Measurements from ENCODE around the gene LINGO1.

Gene LINGO1

DNA sequence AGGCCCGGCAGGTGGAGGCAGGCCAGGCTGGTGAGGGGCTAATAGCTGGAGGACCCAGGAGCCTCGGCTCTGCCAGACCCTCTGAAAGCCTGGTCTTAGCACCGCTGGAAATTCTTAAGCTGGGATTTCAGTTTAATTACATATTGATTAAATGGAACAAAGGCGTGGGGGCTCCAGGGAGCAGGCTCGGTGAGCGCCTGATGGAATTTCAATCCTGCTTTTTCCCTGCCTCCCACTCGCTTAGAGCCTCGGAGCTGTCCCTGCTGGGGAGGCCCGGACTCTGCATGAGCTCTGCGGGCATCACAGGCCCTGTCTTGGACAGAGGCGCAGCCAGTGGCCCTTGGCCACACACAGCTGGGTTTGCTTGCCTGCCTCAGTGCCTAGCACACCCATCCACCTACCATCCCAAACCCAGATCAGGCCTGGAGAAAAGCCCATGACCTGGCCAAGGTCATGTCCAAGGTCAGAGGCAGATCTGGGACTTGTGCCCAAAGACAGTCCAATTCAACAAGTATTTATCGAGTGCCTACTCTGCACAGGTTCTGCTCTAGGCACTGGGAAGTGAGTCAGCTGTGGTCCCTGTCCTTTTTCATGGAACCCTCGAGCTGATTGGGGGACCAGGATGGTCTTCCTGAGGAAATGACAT lies 40.6 kb downstream of the LINGO1 start:
- no peak for DNase-seq

DNA sequence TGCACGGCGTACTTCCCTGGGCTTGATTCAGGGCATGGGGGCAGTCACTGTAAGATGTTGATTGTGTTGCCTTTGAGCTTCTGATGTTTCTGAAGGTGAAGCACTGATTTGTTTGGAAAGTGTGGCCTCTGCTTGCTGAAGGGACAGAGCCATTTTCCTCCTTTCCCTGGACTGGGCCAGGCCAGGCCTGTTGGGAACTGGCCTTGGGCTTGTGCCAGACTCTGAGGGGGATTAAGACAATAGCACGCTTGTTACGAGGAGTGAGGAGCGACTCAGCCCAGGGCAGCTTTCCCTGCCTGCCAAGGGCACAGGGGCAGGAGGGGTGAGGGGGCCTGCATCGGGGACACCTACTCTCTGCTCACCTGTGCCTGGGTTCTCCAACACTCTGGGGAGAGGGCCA lies 42.9 kb downstream of the LINGO1 start:
- no peak for DNase-seq

DNA sequence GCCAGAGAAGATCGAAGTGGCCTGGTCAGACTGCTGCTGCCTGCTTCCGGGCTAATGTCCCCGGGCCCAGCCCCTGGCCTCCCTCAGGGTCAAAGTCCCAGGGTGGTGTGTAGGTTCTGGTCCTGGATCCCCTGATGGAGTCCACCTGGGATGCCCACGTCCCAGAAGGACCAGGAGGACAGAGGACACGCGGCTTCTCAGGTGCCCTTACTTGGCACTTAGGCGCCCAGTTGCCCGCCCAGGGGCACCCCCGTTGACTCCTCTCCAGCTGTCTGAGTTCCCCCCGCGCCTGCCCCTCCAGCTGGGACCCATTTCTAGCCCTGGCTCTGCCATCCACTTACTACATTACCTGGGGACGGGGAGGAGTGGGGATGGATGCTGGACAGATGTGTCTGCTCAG lies 44.6 kb downstream of the LINGO1 start:
- no peak for DNase-seq

DNA sequence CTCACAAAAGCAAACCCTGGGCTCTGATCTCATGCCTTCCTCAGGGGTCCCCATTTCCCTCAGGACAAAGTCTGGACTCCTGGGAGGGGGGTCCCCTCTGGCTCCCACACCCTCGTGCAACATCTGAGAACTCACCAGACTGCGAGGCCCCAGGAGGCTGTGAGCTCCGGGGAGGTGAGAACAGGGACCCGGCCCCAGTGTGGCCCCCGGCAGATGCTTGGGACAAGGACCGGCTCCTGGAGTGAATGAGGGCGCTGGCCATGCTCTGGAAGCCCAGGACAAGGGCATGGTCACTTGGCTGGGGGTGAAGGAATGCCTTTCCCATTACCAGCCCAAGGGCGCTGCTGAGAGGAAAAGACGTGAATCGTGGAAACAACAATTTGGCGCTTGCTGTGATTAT lies 48.0 kb downstream of the LINGO1 start:
- DNase-seq, result no peak

DNA sequence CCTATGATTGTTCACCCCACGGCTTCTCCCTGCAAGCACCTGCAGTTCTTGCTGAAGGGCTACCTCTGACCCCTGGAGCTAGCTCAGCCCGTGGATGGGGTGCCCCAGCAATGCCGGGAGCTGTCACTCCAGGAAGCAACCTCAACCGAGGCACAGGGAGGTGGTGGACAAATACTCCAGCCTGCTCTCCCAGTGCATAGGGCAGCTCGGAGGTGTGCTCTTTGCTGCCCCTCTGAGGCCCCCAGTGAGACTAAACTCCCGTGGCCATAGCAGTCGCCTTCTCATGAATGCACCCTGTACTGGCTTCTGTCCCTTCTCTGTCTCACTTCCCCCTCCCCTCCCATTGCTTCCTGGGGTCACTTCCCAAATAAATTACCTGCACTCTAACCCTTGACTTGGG lies 48.5 kb downstream of the LINGO1 start:
- DNase-seq, result no peak

DNA sequence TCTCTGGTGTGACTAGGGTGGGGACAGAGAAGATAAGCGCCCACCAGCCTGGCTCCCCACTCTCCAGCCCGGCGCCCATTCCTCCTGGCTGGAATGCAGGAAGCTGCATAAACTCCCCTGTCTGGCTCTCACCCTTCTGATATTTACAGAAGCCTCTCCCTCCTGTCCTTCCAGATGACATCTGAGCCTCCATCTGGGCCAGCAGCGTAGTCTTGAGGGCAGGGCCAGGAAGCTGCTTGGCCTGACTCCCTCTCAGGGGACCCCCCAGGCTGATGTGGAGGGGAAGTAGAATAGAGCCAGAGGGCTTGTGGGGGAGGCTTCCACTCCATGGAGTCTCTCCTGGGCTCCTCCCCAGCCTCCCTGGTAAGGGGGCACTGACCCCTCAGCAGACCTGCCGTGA lies 49.9 kb downstream of the LINGO1 start:
- DNase-seq, result no peak

DNA sequence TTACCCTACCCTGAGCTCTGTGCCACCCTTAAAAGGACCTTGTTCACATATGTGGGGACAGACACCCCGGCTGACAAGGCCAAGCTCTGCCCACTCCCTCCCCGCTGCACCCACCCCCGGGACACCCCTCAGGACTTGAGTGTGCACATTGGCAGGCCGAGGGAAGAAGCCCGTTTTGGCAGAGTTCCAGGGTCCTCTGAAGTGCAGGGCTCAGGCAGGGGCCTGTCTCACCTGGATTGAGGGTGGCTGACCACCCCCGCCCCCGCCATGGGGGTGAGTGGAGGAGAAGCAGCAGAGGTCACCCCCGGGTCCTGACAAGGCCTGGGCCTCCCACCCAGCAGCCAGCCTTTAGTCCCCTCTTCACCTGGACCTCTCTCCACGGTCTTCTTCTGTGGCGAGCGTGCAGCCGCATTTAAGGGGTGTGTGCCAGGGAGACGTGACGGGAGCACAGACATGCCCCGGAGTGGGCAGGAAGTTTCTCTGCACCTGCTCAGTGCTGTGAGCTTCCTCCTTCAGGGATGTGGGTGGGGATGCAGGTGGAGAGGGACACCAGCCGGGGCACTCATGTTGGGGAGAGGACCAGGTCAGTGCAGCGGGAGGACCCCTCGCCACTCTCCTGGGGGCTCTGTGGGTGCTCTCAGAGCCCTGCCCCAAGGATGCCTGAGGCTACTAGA lies 50.7 kb downstream of the LINGO1 start:
- DNase-seq, result no peak

DNA sequence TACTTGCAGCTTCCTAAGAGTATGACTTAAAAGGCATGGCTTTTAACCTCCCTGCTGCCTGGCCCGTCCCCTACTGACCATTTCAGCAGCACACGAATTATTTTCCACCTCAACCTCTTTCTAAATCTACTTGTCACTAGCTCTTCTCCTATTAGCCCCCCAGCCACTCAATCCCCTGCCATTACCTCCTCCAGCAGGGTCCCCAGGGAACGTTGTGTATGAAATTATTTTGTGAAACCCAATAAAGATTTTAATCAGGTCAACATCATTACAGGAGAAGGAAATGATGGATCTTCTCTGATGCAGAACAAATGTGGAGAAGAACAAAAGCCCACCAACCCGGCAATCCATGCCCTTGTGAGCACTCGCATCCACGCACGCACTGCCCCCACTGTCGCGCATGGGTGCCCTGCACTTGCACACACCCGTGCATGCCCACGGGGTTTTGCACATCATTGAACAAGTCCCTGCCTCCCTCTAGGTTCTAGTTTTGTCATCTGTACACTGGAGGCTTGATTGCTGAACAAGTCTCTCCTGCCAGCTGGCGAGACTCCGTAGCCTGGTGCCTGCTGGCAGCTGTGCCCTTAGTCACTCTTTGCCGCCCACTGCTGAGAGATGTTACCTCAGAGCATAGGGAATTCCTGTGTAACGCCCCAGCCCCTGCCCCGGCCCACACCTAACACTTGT lies 51.6 kb downstream of the LINGO1 start:
- DNase-seq, result no peak

DNA sequence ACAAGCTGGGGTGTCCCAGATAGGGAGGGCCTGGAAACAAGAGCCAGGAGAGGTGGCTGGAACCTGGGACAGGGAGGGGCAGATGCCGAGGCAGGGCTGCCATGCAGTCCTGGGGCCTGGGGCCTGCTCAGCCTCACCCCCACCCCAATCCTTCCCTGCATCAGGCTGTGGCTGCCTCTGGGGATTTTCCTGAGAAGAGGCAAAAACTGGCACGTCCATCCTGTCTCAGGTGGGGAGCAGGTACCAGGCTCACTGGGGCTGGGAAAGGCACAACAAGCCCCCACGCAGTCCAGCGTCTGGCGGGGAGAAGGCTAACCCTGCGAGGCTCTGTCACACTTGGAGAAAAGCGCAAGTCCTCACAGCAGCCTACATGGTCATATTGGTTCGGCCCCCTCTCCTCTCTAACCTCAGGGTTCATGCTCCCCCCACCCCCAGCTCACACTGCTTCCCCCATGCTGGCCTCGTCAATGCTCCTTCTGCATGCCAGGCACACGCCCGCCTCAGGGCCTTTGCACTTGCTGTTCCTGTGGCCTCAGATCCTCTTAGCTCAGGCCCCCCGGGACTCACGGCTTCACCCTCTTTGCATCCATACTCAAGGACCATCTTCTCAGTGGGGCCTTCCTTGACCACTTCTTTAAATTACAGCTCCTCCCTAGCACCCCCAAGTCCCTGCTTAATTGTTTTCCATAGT lies 53.1 kb downstream of the LINGO1 start:
- no peak for DNase-seq

DNA sequence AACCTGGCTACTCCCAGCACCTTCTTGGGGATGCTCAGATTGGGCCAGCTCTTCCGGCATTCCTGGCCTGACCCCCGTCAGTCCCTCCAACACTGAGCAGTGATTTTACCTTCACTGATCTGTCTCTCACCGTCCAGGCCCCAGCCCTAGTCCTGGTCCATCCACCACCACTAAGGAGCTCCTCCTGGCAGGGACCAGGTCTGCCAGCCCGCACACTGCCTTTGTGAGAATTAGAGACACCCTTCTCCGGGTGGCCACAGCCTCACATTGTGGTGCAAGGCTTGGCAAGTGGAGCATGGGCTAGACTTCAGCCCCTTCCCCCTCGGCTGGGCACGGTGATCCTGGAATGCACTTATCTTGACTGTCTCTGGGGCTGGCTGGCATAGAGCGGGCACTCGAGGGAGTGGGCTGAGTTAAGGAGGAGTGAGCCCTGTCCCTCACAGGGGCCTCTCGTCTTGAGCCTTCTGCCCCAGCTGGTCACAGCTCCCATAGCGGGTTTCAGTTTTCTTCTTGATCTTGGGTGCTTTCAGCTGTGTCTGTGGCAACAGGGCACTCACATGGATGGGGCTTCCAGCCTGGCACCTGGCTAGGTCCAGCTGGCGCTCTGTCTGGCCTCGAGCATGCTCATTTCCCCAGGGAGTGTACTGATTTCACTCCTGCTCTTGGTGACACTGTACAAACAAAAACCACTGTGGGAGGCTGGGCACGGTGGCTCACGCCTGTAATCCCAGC lies 53.9 kb downstream of the LINGO1 start:
- no peak for DNase-seq

DNA sequence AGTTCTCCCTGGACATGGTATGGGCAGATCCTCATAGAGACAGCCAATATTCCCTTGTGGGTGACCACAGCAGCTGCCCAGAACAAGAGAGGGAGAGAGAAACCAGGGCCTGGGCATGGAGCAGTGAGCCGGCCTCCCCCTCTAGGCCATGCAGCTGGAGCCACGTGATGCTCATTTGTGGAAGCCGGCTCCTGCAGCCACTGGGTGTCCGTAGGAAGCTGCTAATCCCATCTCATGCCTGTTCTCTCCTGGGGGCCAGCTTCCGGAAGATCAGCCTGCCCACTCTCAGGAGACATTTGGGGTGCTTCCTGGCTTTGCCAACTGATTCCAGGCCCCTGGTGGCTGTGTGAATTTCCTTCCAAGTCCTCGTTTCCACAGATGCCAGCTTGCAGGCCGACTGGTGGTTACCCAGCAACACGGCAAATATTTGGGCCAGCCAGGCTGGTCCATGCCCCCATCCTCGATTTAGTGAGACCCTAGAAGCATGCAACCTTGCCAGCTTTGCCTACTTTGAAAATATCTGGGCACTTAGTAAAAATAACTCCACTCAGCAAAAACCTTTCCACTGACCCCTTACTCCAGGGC lies 55.3 kb downstream of the LINGO1 start:
- no peak for DNase-seq

DNA sequence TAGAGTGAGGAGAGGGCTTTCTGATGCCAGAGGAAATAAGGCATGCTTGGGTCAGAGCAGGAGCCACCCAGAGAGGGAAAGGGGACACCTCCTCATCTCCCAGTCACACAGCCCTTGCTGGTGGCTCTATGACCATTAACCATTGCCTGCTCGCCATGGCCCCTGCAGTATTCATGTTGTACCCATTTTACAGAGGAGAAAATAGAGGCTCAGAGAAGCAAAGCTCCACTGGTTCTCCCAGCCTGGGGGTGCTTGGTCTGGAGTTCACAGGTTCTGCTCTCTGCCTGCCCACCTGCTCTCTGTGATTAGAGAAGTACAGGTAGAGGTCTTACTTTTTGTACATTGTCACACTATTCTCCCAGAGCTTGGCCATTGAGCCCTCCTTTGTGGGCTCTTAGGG lies 56.2 kb downstream of the LINGO1 start:
- DNase-seq, result no peak

DNA sequence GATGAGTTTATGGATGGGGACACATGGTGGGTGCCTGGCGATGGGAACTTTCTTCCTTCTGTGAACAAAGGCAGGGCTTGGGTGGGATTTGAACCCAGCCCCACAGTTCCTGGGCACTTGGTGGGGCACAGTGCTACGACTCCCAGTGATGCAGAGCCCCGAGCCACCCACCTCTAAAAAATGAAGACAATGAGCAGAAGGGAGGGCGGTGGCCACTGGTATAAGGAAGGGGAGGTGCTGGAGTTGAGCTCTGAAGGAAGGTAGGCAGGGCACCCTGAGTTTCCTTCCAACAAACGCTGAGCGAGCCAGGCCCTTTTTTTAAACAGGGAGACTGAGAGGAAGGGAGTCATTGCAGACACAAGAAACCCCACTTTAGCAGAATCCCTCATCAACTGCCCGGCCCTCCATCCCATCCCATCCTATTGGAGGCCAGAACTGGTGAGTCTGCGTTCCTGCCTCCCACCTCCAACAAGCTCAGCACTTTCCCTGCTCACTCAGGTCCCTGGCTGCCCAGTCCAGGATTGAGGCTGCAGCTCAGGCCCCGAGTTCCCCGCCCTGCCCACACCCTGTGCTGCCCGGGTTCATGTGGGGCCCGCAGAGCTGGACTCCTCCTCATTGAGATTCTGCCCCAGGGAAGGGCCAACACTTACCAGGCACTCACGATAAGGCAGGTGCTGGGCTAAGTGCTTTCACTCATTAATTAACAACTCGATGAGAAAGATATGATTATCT lies 57.3 kb downstream of the LINGO1 start:
- no peak for DNase-seq

DNA sequence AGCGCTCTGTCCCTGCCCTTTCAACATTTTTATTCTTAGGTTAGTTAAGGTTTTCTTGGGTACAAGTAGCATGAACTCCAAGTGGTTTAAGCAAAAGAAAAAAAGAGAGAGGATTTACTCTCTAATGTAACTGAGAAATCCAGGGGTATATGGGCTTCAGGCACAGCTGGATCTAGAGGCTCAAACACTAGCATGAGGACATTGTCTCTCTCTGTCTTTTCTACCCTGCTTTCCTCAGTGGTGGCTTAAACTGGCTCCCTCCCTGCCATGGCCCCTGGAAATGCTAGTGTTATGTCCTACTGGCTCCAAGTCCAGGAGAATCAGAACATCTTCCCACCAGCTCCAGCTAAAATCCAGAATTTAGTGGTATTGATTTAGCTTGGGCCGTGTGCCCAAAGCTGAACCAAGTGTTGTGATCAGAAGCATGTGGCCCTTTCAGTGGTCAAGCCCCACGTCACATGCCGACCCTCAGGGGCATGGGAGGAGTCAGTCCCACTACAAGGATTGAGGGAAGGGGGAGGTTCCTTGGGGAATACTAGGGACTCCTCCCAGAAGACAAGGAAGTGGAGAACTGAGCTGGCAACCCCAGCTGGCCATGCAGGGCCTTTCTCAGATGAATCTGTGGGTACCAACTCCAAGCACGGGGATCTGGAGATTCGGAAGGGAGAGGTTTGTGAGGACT lies 58.0 kb downstream of the LINGO1 start:
- no peak for DNase-seq

DNA sequence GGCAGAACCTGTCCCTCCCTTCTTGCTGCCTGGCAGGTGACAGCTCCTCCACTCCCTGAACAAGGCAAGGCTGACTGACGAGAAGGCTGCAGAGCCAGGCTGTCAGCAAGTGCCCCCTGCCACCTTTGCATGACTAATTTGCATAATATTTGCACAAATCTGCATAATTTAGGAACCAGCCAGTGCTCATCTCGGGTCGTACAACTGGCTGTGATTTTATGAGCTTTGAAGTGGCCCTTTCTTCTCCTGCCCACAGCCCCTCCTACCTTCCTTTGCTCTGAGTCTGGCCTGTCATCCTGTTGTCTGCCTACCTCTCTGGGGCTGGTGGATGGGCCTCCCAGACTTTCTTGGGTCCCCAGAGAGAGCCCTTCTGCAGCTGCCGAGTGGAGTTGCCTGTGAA lies 58.9 kb downstream of the LINGO1 start:
- no peak for DNase-seq

DNA sequence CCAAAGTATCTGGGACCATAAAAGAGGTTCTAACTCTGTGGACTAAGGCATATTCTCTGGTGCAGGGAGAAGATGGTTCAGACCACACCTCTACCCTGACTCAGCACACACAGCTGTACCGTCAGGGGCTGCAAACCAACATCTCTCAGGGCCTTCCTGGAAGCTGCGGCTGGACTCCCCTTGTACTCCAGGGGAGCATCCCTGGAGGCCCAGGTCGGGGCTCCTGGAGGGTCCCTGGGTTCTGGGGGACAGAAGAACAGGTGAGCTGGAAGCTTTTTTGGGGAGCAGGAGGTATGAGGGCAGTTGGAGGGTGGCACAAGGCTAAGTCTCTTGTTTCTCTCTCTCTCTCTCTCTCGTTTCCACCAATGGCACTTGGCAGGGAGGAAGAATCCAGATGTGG lies 60.5 kb downstream of the LINGO1 start:
- DNase-seq, result no peak

DNA sequence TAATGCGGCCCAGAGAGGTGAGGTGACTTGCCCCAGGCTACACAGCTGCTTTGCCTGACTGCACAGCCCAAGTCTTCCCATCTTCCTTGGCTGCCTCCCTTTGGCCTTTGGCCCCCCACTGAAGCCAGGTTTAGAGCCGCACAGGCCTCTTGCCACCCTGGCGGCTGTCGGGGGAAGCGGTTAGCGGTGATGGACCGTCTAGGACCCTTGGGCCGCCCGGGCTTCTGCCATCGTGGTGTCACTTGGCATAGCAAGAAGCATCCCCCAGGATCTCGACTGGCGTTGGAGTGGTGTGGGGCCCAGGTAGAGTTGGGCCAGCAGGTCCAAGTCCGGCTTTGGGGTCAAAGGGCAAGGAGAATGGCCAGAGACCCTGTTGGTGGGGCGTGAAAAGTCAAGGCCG lies 61.0 kb downstream of the LINGO1 start:
- no peak for DNase-seq

DNA sequence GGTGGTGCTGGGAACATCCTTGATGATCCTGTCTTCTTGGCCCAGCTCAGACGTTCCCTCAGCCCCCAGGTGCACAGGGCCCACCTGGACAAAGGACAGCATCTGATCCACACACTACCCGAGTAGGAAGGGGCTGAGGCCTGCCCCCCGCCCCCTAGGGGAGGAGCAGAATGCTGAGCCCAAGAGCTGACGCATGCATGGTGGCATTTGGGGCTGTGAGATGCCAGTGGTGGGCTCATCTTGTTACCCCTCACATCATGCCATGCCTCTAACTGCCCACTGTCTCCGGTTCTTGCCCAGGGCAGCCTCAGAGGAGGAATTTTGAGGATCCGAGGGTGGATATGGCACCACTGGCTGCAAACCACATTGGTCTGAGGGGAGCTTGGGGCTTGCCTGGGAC lies 61.5 kb downstream of the LINGO1 start:
- DNase-seq, result no peak

DNA sequence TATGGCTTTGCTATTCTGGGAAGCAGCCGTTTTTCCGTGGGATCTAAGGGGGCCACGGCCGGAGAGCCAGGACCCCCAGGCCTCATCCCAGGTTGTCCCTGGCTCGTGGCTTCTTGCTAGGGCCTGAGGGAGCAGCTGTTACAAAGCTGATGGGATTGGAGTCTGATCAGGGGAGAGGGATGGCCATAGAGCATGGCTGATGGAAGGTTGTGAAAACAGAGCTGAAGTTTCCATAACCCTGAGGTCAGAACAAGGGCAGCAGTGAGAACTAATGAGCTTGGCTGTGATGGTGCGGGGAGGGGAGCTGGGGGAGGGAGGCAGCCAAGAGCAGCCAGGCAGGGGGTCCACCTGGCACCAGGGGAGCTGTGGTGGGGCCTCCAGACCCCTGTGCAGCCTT lies 63.0 kb downstream of the LINGO1 start:
- DNase-seq, result no peak

DNA sequence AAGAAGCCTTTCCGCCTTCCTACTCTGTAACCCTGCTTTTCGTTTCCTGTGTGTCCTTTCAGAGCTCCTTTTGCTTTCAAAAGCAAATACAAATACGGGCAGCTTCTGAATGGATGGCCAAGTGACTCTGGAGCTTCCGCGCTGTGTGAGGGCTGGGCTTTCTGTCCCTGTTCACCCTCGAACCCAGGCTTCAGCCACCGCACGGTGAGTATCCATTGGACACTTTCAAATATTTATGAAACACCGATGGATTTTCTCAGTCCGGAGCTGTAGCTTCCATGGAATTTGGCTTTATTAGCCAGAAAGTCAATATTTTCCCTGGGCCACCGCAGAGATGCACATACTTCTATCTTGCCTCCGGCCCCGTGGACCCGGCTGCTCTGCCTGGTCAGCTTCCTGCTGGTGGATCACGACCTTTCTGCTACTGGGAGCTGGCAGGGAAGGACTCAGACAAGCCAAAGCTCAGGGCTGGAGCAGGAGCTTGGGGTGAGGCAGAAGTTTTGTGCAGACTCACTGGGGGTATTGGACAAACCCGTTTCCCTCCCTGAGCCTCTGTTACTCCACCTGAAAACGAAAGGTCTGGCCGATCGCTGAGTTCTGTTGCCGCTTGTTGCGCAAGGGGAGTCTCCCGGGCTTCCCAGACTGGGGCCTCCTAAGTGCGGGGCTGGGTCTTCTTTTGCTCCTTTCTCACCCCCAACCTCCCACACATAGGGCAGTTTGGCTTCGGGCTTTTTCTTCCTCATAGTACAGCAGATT lies 63.6 kb downstream of the LINGO1 start:
- no peak for DNase-seq
